ENCODE measurements around the gene ABHD16A.

DNA sequence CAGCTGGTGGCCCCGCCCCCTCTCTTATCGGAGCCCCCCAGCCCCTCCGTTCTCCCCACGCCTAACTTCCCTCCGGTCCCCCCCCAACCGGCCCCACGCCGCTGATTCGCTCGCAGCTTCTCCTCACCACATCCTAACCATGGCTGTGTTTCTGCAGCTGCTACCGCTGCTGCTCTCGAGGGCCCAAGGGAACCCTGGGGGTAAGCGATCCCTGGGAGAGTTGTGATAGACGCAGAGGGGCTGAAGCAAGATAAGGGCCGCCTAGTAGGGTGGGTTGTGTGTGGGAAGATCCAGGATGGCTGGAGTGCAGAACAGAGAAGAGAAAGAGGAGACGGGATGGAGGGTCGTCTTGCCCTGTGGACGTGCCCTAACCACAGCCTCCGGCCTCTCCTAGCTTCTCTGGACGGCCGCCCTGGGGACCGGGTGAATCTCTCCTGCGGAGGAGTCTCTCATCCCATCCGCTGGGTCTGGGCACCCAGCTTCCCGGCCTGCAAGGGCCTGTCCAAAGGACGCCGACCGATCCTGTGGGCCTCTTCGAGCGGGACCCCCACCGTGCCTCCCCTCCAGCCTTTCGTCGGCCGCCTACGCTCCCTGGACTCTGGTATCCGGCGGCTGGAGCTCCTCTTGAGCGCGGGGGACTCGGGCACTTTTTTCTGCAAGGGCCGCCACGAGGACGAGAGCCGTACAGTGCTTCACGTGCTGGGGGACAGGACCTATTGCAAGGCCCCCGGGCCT lies 20.3 kb upstream of the ABHD16A start, which contains the start of gene MPIG6B:
- no peak for TF ChIP-seq POLR2A (IDR thresholded peaks at IDR 0.05)
- TF ChIP-seq, protein P1, sequence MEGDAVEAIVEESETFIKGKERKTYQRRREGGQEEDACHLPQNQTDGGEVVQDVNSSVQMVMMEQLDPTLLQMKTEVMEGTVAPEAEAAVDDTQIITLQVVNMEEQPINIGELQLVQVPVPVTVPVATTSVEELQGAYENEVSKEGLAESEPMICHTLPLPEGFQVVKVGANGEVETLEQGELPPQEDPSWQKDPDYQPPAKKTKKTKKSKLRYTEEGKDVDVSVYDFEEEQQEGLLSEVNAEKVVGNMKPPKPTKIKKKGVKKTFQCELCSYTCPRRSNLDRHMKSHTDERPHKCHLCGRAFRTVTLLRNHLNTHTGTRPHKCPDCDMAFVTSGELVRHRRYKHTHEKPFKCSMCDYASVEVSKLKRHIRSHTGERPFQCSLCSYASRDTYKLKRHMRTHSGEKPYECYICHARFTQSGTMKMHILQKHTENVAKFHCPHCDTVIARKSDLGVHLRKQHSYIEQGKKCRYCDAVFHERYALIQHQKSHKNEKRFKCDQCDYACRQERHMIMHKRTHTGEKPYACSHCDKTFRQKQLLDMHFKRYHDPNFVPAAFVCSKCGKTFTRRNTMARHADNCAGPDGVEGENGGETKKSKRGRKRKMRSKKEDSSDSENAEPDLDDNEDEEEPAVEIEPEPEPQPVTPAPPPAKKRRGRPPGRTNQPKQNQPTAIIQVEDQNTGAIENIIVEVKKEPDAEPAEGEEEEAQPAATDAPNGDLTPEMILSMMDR (IDR thresholded peaks at IDR 0.05): no peak

Data from tibial nerve (tissue), 3 donors.